Measurements from ENCODE around the gene HMGXB3. TPM values are rescaled to one million over a fixed set of nuclear protein-coding genes. Genes with fewer than 3 reads are reported as not detected.
A peak's percentile ranks its signal among the peaks of the same experiment; 100 is the strongest.

Gene HMGXB3
- polyA plus RNA-seq, 6 donors from 2014 or later: 3.8 to 16.7 (median 9.0) TPM

GRCh38 chr5:149963729-149964128 lies 36.8 kb upstream of the HMGXB3 start:
- Mint-ChIP-seq H3K4me1 (peaks cover 25 to 43% (median 32%) of the 10 kb centered on the region in 3 donors), H3K4me3 (peak overlapping the region in 1 of 8 donors; percentile 56), H3K36me3 (no peaks in the 10 kb centered on the region), H3K9me3 (no peaks in the 10 kb centered on the region), H3K27ac (no peak overlapping the region), H3K27me3 (no peaks in the 10 kb centered on the region)
- DNase-seq: no peak
- no peak for ATAC-seq (ENCODE audit: low read depth in 2 of 2)

GRCh38 chr5:149966946-149967345 lies 33.6 kb upstream of the HMGXB3 start:
- Mint-ChIP-seq H3K4me1 (peaks cover 13 to 27% (median 15%) of the 10 kb centered on the region in 3 donors), H3K27ac (no peak overlapping the region), H3K36me3 (peaks cover 0 to 9% of the 10 kb centered on the region in 2 donors), H3K27me3 (no peaks in the 10 kb centered on the region), H3K4me3 (no peak overlapping the region), H3K9me3 (no peaks in the 10 kb centered on the region)
- ATAC-seq (ENCODE audit: low read depth in 2 of 2) (no peak), DNase-seq (no peak)

GRCh38 chr5:149969181-149969930 lies 31.2 kb upstream of the HMGXB3 start:
- ATAC-seq (ENCODE audit: low read depth in 2 of 2) (no peak), DNase-seq (no peak)
- H3K4me3 Mint-ChIP-seq: no peak overlapping the region
- H3K9me3 Mint-ChIP-seq: no peaks in the 10 kb centered on the region
- no peaks in the 10 kb centered on the region for H3K27me3 Mint-ChIP-seq
- peaks cover 4 to 22% (median 16%) of the 10 kb centered on the region in 3 donors for H3K4me1 Mint-ChIP-seq
- no peak overlapping the region for H3K27ac Mint-ChIP-seq
- H3K36me3 Mint-ChIP-seq: peaks cover 0 to 9% of the 10 kb centered on the region in 2 donors

GRCh38 chr5:149975409-149975808 lies 25.1 kb upstream of the HMGXB3 start:
- Mint-ChIP-seq H3K27me3 (no peaks in the 10 kb centered on the region), H3K4me1 (peaks cover 3 to 13% (median 8%) of the 10 kb centered on the region in 3 donors)

GRCh38 chr5:149979896-149980295 lies 20.6 kb upstream of the HMGXB3 start:
- Mint-ChIP-seq H3K9me3 (no peaks in the 10 kb centered on the region), H3K36me3 (peaks cover 15 to 20% of the 10 kb centered on the region in 2 donors), H3K4me1 (peaks cover 0 to 4% (median 2%) of the 10 kb centered on the region in 3 donors), H3K27ac (no peak overlapping the region), H3K27me3 (no peaks in the 10 kb centered on the region), H3K4me3 (no peak overlapping the region)
- no peak for ATAC-seq (ENCODE audit: low read depth in 2 of 2)
- DNase-seq: no peak

More at GRCh38 chr5:149975409-149975808, 25.1 kb upstream of the HMGXB3 start:
- Mint-ChIP-seq H3K36me3 (peaks cover 7 to 14% of the 10 kb centered on the region in 2 donors), H3K27ac (peak overlapping the region in 1 of 6 donors; percentile 19), H3K4me3 (no peak overlapping the region), H3K9me3 (no peaks in the 10 kb centered on the region)
- DNase-seq: no peak
- no peak for ATAC-seq (ENCODE audit: low read depth in 2 of 2)

GRCh38 chr5:149981206-149981605 lies 19.3 kb upstream of the HMGXB3 start:
- peaks cover 0 to 4% (median 0%) of the 10 kb centered on the region in 3 donors for H3K4me1 Mint-ChIP-seq
- no peak for DNase-seq
- H3K36me3 Mint-ChIP-seq: peaks cover 11 to 20% of the 10 kb centered on the region in 2 donors
- ATAC-seq (ENCODE audit: low read depth in 2 of 2): no peak
- no peak overlapping the region for H3K27ac Mint-ChIP-seq
- no peaks in the 10 kb centered on the region for H3K27me3 Mint-ChIP-seq
- no peaks in the 10 kb centered on the region for H3K9me3 Mint-ChIP-seq
- no peak overlapping the region for H3K4me3 Mint-ChIP-seq

- Mint-ChIP-seq H3K27me3 (no peaks in the 10 kb centered on the region), H3K36me3 (peaks cover 11 to 18% of the 10 kb centered on the region in 2 donors), H3K27ac (no peak overlapping the region), H3K4me1 (peaks cover 0 to 1% (median 0%) of the 10 kb centered on the region in 3 donors), H3K4me3 (no peak overlapping the region), H3K9me3 (no peaks in the 10 kb centered on the region)
- ATAC-seq (ENCODE audit: low read depth in 2 of 2): no peak
- DNase-seq: no peak
Measured at GRCh38 chr5:149982505-149982904, 18.0 kb upstream of the HMGXB3 start.

- ATAC-seq (ENCODE audit: low read depth in 2 of 2) (no peak), DNase-seq (no peak)
- Mint-ChIP-seq H3K27ac (no peak overlapping the region), H3K36me3 (no peaks in the 10 kb centered on the region), H3K4me1 (peaks cover 2 to 6% (median 4%) of the 10 kb centered on the region in 3 donors), H3K4me3 (no peak overlapping the region), H3K9me3 (no peaks in the 10 kb centered on the region), H3K27me3 (no peaks in the 10 kb centered on the region)
Measured at GRCh38 chr5:149988126-149988525, 12.4 kb upstream of the HMGXB3 start.

- Mint-ChIP-seq H3K4me1 (peaks cover 2 to 6% (median 4%) of the 10 kb centered on the region in 3 donors), H3K27ac (no peak overlapping the region), H3K36me3 (peaks cover 2 to 5% of the 10 kb centered on the region in 2 donors), H3K27me3 (no peaks in the 10 kb centered on the region), H3K9me3 (no peaks in the 10 kb centered on the region), H3K4me3 (no peak overlapping the region)
- DNase-seq: peak; percentile 51
- peak; percentile 58 to 79 for ATAC-seq (ENCODE audit: low read depth in 2 of 2)
Measured at GRCh38 chr5:149990518-149991376, 9.8 kb upstream of the HMGXB3 start.

GRCh38 chr5:149993471-149993870 lies 7.1 kb upstream of the HMGXB3 start:
- ATAC-seq (ENCODE audit: low read depth in 2 of 2) (no peak), DNase-seq (no peak)
- Mint-ChIP-seq H3K4me3 (no peak overlapping the region), H3K36me3 (peaks cover 5 to 11% of the 10 kb centered on the region in 2 donors), H3K4me1 (peaks cover 2 to 6% (median 4%) of the 10 kb centered on the region in 3 donors), H3K27me3 (no peaks in the 10 kb centered on the region), H3K9me3 (no peaks in the 10 kb centered on the region), H3K27ac (no peak overlapping the region)

GRCh38 chr5:149995385-149996204 lies 4.9 kb upstream of the HMGXB3 start:
- H3K27ac Mint-ChIP-seq: no peak overlapping the region
- ATAC-seq (ENCODE audit: low read depth in 2 of 2): no peak
- H3K4me1 Mint-ChIP-seq: peaks cover 13 to 24% (median 19%) of the 10 kb centered on the region in 3 donors
- H3K9me3 Mint-ChIP-seq: no peaks in the 10 kb centered on the region
- no peaks in the 10 kb centered on the region for H3K27me3 Mint-ChIP-seq
- H3K4me3 Mint-ChIP-seq: no peak overlapping the region
- H3K36me3 Mint-ChIP-seq: peaks cover 5 to 11% of the 10 kb centered on the region in 2 donors
- DNase-seq: no peak

- ATAC-seq (ENCODE audit: low read depth in 2 of 2) (no peak), DNase-seq (no peak)
- Mint-ChIP-seq H3K9me3 (no peaks in the 10 kb centered on the region), H3K27ac (no peak overlapping the region), H3K4me1 (peaks cover 14 to 20% (median 16%) of the 10 kb centered on the region in 3 donors), H3K4me3 (peak overlapping the region in 1 of 8 donors; percentile 50), H3K36me3 (peaks cover 5 to 11% of the 10 kb centered on the region in 2 donors), H3K27me3 (no peaks in the 10 kb centered on the region)
Measured at GRCh38 chr5:149996205-149996890, 4.2 kb upstream of the HMGXB3 start.
